ENCODE data around the gene CLCA2.

Gene CLCA2

GRCh38 chr1:86450847-86451246, 26.9 kb downstream of the CLCA2 start:
- no peak overlapping the region for H3K4me3 Mint-ChIP-seq
- H3K27me3 Mint-ChIP-seq = no peaks in the 10 kb centered on the region
- H3K27ac Mint-ChIP-seq = no peak overlapping the region
- no peaks in the 10 kb centered on the region for H3K9me3 Mint-ChIP-seq
- H3K4me1 Mint-ChIP-seq = no peaks in the 10 kb centered on the region
- no peaks in the 10 kb centered on the region for H3K36me3 Mint-ChIP-seq

DNA sequence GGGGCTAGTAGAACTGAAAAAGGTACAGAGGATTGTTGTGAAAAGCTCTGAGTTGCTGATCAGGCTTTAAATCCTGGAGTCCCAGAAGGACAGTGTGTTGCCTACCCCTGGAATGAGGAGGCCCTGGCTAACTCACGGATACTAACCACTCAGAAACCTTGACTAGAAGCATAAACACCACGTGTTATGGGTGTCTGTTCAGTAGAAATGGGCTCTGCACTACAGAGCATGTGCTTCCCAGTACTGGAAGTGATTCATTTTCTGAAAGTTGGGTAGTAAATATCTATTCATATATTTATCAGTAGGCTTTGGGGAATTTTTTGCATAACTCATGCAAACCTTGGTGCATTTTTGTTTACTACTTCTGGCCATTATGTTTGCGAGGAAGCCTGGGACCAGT, 29.7 kb downstream of the CLCA2 start:
- Mint-ChIP-seq H3K9me3 (no peaks in the 10 kb centered on the region), H3K4me1 (no peaks in the 10 kb centered on the region), H3K27ac (no peak overlapping the region), H3K27me3 (no peaks in the 10 kb centered on the region), H3K36me3 (no peaks in the 10 kb centered on the region), H3K4me3 (no peak overlapping the region)

DNA sequence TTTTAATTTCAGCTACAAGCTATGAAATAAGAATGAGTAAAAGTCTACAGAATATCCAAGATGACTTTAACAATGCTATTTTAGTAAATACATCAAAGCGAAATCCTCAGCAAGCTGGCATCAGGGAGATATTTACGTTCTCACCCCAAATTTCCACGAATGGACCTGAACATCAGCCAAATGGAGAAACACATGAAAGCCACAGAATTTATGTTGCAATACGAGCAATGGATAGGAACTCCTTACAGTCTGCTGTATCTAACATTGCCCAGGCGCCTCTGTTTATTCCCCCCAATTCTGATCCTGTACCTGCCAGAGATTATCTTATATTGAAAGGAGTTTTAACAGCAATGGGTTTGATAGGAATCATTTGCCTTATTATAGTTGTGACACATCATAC, 31.1 kb downstream of the CLCA2 start:
- Mint-ChIP-seq H3K27me3 (no peaks in the 10 kb centered on the region), H3K36me3 (no peaks in the 10 kb centered on the region), H3K9me3 (no peaks in the 10 kb centered on the region), H3K27ac (no peak overlapping the region), H3K4me3 (no peak overlapping the region), H3K4me1 (no peaks in the 10 kb centered on the region)

GRCh38 chr1:86460998-86461397, 37.0 kb downstream of the CLCA2 start:
- Mint-ChIP-seq H3K36me3 (no peaks in the 10 kb centered on the region), H3K4me3 (no peak overlapping the region), H3K27me3 (no peaks in the 10 kb centered on the region), H3K9me3 (no peaks in the 10 kb centered on the region), H3K4me1 (no peaks in the 10 kb centered on the region), H3K27ac (no peak overlapping the region)

DNA sequence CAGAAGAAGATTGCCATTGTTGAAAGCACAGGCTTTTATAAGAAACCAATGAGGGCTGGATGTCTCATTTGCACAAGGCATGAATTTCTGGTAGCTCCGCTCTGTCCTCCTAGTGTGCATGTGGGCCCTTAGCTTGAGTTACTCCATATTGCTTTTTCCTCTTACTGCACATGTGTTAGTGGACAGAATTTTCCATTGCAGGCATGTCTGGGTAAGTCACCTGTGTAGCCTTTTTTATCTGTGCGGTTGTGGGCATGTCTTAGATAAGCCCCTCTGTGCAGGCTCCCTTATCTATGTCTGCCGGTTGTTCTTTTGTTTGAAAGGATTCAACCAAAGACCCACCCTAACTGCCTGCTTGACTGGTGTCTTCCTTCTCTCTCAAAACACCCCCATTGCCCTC, 37.5 kb downstream of the CLCA2 start:
- H3K4me1 Mint-ChIP-seq = no peaks in the 10 kb centered on the region
- no peaks in the 10 kb centered on the region for H3K36me3 Mint-ChIP-seq
- no peaks in the 10 kb centered on the region for H3K27me3 Mint-ChIP-seq
- H3K9me3 Mint-ChIP-seq = no peaks in the 10 kb centered on the region
- no peak overlapping the region for H3K27ac Mint-ChIP-seq
- no peak overlapping the region for H3K4me3 Mint-ChIP-seq

DNA sequence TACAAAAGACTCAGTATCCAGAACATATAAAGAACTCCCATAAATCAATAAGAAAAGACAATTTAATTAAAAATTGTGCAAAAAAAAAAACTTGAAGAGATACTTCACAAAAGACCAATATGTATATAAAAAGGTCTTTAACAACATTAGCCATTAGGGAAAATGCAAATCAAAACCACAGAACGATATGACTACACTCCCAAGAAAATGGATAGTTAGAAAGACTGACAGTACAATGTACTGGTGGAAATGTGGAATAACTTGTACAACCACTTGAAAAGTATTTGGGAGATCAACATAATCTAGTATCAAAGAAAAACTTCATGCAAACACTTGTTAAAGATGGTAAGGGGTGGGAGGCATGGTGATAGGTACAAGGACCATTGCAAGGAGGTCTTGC, 40.8 kb downstream of the CLCA2 start:
- H3K4me1 Mint-ChIP-seq = no peaks in the 10 kb centered on the region
- H3K27ac Mint-ChIP-seq = no peak overlapping the region
- no peaks in the 10 kb centered on the region for H3K27me3 Mint-ChIP-seq
- H3K4me3 Mint-ChIP-seq = no peak overlapping the region
- no peaks in the 10 kb centered on the region for H3K36me3 Mint-ChIP-seq
- H3K9me3 Mint-ChIP-seq = no peaks in the 10 kb centered on the region

DNA sequence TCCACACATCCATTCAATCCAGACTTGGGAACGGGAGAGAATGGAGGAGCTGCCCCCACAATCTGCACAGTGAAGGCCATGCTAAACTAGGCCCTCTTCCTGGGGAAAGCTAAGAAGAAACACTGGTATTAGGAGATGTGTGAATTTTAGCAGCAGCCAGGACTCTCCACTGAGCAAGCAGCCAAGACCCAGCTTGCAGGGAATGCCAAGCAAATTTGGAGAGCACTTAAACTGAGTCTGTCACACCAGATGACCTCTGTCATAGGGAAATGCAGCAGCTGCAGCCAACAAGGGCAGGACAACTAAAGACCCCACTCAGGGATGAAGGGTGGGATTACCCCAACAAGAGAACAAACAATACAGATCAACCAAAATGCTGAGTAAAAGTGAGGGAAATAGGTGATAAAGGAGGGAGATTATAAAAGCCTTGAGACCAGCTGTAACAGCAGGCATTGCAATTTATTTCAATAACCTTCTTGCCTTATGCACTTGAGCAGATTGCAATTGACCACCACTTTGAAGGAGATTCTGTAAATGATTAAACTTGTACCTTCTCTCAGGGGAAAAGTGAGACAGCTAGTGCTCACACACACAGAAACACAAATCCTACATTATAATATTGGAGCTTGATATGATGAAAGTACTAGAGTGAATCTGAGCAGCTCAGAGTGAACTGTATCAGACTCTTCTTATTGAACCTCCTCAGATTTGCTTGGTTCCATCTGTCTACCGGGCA, 42.3 kb downstream of the CLCA2 start:
- Mint-ChIP-seq H3K36me3 (no peaks in the 10 kb centered on the region), H3K27me3 (no peaks in the 10 kb centered on the region), H3K4me1 (no peaks in the 10 kb centered on the region), H3K27ac (no peak overlapping the region), H3K4me3 (no peak overlapping the region), H3K9me3 (no peaks in the 10 kb centered on the region)

GRCh38 chr1:86466986-86467385, 43.0 kb downstream of the CLCA2 start:
- Mint-ChIP-seq H3K27me3 (no peaks in the 10 kb centered on the region), H3K9me3 (no peaks in the 10 kb centered on the region), H3K4me3 (no peak overlapping the region), H3K36me3 (no peaks in the 10 kb centered on the region), H3K27ac (no peak overlapping the region), H3K4me1 (no peaks in the 10 kb centered on the region)

DNA sequence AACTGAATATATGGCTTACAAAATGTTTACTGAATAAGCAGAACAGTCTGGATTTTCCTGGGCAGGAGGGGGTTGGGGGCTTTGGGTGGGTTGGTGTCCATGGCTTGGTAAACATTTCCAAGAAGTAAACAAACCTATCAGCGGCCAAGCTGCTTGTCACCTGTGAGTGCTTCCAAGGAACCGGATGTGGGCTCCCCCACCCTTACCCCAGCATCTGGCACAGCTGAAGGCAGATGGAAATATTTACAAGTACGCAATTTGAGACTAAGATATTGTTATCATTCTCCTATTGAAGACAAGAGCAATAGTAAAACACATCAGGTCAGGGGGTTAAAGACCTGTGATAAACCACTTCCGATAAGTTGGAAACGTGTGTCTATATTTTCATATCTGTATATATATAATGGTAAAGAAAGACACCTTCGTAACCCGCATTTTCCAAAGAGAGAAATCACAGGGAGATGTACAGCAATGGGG, 44.6 kb downstream of the CLCA2 start, which contains the start of gene CLCA1:
Gene CLCA1 (plus strand): TSS at position 427 of the 477 bp plus-strand sequence. CDS start 45 bp downstream, at position 472.
- Mint-ChIP-seq H3K27ac (no peak within 1 kb of the TSS), H3K27me3 (no peaks in the 10 kb centered on the region), H3K4me3 (no peak within 1 kb of the TSS), H3K4me1 (no peaks in the 10 kb centered on the region), H3K36me3 (no peaks in the 10 kb centered on the region), H3K9me3 (no peaks in the 10 kb centered on the region)

- no peak overlapping the region for H3K27ac Mint-ChIP-seq
- H3K27me3 Mint-ChIP-seq = no peaks in the 10 kb centered on the region
- H3K36me3 Mint-ChIP-seq = no peaks in the 10 kb centered on the region
- H3K9me3 Mint-ChIP-seq = no peaks in the 10 kb centered on the region
- no peak overlapping the region for H3K4me3 Mint-ChIP-seq
- H3K4me1 Mint-ChIP-seq = no peaks in the 10 kb centered on the region
Observed at GRCh38 chr1:86470859-86471258, 46.9 kb downstream of the CLCA2 start.

DNA sequence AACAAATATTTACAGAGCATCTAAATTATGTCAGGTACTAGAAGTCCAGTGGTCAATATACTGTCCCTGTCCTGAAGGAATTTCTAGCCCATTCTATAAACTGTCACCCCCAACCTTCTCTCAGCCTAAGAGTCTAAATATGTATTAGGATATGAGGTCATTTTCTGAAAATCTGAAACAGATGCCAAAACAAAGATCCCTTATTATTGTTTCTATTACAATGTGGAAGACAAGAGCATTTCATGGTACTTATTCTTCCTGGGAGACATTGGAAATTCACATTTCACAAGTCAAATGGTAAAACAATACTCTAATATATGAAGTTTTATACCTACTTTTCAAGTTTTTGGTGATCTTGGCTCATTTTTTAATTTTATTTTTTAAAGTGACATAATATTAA, 47.3 kb downstream of the CLCA2 start:
- Mint-ChIP-seq H3K27me3 (no peaks in the 10 kb centered on the region), H3K4me1 (no peaks in the 10 kb centered on the region), H3K9me3 (no peaks in the 10 kb centered on the region), H3K36me3 (no peaks in the 10 kb centered on the region), H3K4me3 (no peak overlapping the region), H3K27ac (no peak overlapping the region)

DNA sequence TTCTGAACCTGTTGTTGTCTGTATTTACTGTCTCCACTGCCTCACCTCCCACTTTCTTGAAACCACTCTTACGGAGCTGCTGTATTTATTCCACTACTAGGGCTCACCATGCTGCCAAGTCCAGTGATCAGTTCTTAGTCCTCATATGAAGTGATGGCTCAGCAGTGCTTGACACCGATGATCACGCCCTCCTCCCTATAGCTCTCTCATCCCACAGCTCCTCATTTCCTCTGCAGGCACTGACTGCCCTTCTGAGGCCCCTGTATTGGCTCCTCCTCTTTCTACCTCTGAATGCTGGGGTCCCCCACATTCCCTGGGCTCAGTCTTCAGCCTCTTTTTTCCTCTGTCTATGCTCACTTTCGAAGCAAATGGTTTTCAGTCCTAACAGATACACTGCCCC, 48.2 kb downstream of the CLCA2 start:
- no peaks in the 10 kb centered on the region for H3K4me1 Mint-ChIP-seq
- no peaks in the 10 kb centered on the region for H3K9me3 Mint-ChIP-seq
- H3K27ac Mint-ChIP-seq = no peak overlapping the region
- no peak overlapping the region for H3K4me3 Mint-ChIP-seq
- no peaks in the 10 kb centered on the region for H3K36me3 Mint-ChIP-seq
- no peaks in the 10 kb centered on the region for H3K27me3 Mint-ChIP-seq

DNA sequence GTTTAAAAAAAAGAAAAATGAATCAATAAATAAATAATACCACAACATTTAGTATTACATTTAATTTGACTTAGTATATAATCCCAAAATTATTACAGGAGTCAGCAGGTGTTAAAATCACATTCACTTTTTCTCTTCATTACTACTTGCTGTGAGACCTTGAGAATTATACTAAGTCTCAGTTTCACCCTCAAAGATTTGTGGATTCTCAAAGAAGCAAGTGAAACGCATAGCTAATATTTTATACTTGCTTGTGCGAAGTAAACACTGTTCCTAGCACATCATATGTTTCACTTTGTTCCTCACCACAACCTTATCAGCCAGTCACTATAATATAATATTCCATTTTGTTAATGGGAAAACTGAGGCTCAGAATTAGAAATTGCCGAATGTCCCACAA, 48.8 kb downstream of the CLCA2 start:
- H3K27ac Mint-ChIP-seq = no peak overlapping the region
- H3K36me3 Mint-ChIP-seq = no peaks in the 10 kb centered on the region
- H3K9me3 Mint-ChIP-seq = no peaks in the 10 kb centered on the region
- no peaks in the 10 kb centered on the region for H3K4me1 Mint-ChIP-seq
- H3K27me3 Mint-ChIP-seq = no peaks in the 10 kb centered on the region
- no peak overlapping the region for H3K4me3 Mint-ChIP-seq

- no peaks in the 10 kb centered on the region for H3K4me1 Mint-ChIP-seq
- H3K27me3 Mint-ChIP-seq = peaks cover 2% of the 10 kb centered on the region
- H3K9me3 Mint-ChIP-seq = no peaks in the 10 kb centered on the region
- no peaks in the 10 kb centered on the region for H3K36me3 Mint-ChIP-seq
- H3K4me3 Mint-ChIP-seq = no peak overlapping the region
- H3K27ac Mint-ChIP-seq = no peak overlapping the region
Observed at GRCh38 chr1:86477256-86477655, 53.3 kb downstream of the CLCA2 start.

DNA sequence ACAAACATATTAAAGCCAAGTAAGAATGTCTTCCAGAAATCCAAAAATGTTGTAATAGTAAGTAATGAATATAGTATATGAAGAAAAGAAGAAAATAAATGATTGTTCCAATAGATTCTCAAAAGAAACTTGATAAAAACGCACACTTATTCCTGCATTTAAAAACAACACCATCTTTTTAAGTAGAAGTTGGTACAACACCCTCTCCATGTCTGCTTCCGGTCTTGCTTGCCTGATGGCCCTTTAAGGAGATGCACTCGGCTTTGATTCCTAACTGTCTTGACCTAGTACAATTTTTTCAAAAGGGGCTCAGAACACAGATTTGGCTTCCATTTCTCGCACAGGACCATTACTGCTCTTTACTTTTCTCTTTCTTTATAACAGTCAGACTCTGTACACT, 53.7 kb downstream of the CLCA2 start:
- no peak overlapping the region for H3K4me3 Mint-ChIP-seq
- H3K27me3 Mint-ChIP-seq = peaks cover 2% of the 10 kb centered on the region
- H3K27ac Mint-ChIP-seq = no peak overlapping the region
- H3K36me3 Mint-ChIP-seq = no peaks in the 10 kb centered on the region
- no peaks in the 10 kb centered on the region for H3K9me3 Mint-ChIP-seq
- no peaks in the 10 kb centered on the region for H3K4me1 Mint-ChIP-seq

GRCh38 chr1:86478416-86479156, 54.6 kb downstream of the CLCA2 start:
- no peak overlapping the region for H3K27ac Mint-ChIP-seq
- H3K4me1 Mint-ChIP-seq = no peaks in the 10 kb centered on the region
- peaks cover 2% of the 10 kb centered on the region for H3K27me3 Mint-ChIP-seq
- H3K9me3 Mint-ChIP-seq = no peaks in the 10 kb centered on the region
- H3K4me3 Mint-ChIP-seq = no peak overlapping the region
- no peaks in the 10 kb centered on the region for H3K36me3 Mint-ChIP-seq

All from activated naive CD4-positive, alpha-beta T cell treated with anti-CD3 and anti-CD28 coated beads, Interleukin-2, amount 50 U/mL, for 24 hours (primary cell).